Stimulated activated CD8-positive, alpha-beta memory T cell treated with anti-CD3 and anti-CD28 coated beads, Interleukin-12 subunit alpha, Interleukin-12 subunit beta, amount 100 ng/mL, for 4 hours (primary cell): ENCODE results near the gene MAD2L1BP.
A peak's percentile ranks its signal among the peaks of the same experiment; 100 is the strongest.
"Not testable (repeated sequence)": the region's sequence is repeated elsewhere in the genome, so short reads cannot be mapped to it uniquely, and the experiment has no call there.

ENCODE experiments used
- DNase-seq: peaks from one replicate; pipeline ENCODE4 v3.0.0-alpha.2; 2020; ENCODE audit warnings: low read depth

MAD2L1BP gene

DNA sequence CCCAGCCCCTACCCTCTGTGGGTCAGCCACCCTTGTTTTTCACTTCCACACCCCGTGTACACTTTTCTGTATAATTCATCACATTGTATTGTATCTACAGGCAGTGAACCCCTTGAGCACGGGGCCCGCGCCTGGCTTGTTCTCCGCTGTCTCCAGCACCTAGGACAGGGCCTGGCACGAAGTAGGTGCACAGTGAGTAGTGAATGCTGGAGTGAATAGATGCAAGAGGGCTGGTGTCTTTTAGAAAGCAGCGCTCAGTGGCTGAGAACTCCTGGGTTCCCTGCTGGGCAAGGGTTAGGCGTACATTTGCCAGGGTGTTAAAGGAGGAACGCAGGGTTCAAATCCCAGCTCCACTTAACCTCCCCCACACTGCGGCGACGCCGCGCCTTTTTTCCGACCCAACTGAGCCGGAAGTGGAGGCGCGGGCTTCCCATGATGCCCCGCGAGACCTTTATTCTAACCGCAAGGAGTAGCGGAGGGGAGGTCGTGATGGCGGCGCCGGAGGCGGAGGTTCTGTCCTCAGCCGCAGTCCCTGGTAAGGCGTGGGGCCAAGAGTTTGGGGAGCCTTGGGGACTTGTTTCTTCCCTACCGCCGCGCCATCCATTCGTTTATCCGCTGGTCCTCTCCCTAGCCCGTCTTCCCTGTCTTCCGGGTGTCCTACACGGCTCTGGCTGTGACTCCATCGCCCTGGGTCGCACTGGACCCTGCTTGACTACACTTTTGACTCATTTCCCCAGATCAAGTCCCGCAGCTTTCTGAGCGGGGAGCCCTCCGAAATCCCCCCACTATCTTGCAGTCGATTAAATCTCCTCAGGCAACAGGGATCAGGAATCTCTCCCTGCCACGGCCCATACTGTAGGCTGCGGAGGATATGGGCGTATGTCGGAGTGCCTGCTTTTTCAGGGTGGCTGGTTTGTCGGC is at the start of gene MAD2L1BP:
Gene MAD2L1BP (plus strand): TSS at position 454 of the 921 bp plus-strand sequence. CDS start 36 bp downstream, at position 490.
- peak; percentile 77 for DNase-seq

- no peak for DNase-seq
Observed at GRCh38 chr6:43588194-43588593, 47.4 kb upstream of the MAD2L1BP start.

- DNase-seq = not testable (repeated sequence)
Observed at GRCh38 chr6:43589564-43589963, 46.1 kb upstream of the MAD2L1BP start.

GRCh38 chr6:43593938-43594337 is 41.7 kb upstream of the MAD2L1BP start:
- no peak for DNase-seq

- DNase-seq = no peak
Observed at GRCh38 chr6:43600595-43600994, 35.0 kb upstream of the MAD2L1BP start.

GRCh38 chr6:43604174-43604573 is 31.5 kb upstream of the MAD2L1BP start:
- no peak for DNase-seq

GRCh38 chr6:43606019-43606418 is 29.6 kb upstream of the MAD2L1BP start:
- no peak for DNase-seq

DNA sequence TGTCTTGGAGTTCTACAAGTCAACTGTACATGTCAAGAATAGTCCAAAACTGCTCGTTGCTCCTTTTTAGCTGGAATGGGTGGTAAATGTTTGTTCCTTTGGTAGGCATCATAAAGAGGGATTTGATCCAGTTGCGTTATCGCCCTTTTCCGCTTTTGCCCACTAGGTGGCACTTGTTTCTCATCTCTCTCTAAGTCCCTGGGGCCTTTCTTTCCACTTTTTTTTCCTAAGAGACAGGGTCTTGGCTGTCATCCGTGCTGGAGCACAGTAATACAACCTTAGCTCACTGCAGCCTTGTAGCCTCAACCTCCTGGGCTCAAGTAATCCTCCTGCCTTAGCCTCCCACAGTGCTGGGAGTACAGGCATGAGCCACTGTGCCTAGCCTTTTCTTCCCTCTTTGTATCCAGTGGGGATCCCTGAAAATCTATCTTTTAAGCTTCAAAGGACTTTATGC is 27.3 kb upstream of the MAD2L1BP start:
- DNase-seq = peak; percentile 19

DNA sequence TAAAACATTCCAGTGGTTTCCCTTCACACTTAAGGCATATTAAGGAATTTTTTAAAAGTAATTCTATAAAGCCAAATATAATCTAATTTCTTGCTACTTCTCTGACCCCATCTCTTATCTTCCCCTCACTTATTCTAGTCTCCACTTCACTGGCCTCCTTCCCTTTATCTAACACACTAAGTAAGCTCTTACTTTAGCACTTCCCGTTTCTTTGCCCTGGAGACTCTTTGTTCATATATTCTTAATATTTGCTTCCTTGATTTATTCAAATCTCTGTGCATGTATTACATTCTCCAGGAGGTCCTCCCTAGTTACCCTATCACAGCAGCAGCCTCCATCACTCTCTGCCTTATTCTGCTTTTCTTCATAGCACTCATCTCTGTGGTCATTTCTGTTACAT is 26.8 kb upstream of the MAD2L1BP start:
- no peak for DNase-seq

- no peak for DNase-seq
Observed at GRCh38 chr6:43609402-43609801, 26.2 kb upstream of the MAD2L1BP start.

DNA sequence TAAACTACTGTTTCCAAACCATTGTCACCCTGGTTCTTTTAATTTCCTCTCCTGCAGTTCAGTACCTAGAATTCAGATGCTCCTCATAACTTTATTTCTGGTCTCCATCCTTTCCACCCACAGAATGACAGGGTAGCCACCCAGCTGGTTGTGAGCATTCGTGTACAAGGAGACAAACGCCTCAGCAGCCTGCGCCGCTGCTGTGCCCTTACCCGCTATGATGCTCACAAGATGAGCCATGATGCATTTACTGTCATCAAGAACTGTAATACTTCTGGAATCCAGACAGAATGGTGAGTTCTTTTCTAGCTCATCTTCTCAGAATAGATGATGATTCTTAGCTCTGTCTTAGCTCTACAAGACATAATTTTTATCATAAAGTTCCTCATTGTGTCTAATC is 25.2 kb upstream of the MAD2L1BP start:
- DNase-seq = no peak

DNA sequence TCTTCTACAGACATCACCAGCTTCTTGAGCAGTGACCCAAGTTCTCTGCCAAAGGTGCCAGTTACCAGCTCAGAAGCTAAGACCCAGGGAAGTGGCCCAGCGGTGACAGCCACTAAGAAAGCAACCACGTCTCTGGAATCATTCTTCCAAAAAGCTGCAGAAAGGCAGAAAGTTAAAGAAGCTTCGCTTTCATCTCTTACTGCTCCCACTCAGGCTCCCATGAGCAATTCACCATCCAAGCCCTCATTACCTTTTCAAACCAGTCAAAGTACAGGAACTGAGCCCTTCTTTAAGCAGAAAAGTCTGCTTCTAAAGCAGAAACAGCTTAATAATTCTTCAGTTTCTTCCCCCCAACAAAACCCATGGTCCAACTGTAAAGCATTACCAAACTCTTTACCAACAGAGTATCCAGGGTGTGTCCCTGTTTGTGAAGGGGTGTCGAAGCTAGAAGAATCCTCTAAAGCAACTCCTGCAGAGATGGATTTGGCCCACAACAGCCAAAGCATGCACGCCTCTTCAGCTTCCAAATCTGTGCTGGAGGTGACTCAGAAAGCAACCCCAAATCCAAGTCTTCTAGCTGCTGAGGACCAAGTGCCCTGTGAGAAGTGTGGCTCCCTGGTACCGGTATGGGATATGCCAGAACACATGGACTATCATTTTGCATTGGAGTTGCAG is 21.8 kb upstream of the MAD2L1BP start:
- DNase-seq = no peak

DNA sequence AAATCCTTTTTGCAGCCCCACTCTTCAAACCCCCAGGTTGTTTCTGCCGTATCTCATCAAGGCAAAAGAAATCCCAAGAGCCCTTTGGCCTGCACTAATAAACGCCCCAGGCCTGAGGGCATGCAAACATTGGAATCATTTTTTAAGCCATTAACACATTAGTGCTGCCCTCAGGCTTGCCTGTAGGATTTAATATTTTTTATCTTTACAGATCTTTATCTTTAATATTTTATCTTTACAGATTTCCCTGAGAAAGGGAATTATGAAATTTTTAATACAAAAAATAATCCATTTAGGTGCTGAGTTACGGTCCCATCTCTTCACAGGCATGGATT is 21.3 kb upstream of the MAD2L1BP start:
- no peak for DNase-seq

- DNase-seq = no peak
Observed at GRCh38 chr6:43616725-43617472, 18.7 kb upstream of the MAD2L1BP start.

GRCh38 chr6:43621078-43621835 is 14.4 kb upstream of the MAD2L1BP start:
- DNase-seq = no peak

GRCh38 chr6:43621836-43622180 is 13.8 kb upstream of the MAD2L1BP start:
- DNase-seq = no peak

DNA sequence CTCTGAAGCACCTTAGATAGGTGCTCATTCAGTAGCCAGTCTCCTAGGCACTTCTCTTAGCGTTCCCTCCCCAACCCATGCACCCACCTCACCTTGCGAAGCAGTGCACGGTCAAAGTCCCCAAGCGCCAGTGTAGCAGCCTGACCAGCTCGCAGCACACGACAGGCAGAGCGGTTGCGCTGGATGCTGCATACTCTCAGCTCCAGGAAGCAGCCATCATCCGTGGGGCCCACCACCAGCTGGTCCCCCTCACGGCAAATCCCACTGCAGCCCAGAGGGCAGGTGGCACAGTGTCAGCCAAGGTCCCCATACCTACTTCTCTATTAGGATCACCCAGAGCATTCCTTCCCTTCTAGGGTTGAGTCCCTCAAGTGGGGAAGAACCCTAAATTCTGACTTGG is 13.1 kb upstream of the MAD2L1BP start:
- DNase-seq = no peak

DNA sequence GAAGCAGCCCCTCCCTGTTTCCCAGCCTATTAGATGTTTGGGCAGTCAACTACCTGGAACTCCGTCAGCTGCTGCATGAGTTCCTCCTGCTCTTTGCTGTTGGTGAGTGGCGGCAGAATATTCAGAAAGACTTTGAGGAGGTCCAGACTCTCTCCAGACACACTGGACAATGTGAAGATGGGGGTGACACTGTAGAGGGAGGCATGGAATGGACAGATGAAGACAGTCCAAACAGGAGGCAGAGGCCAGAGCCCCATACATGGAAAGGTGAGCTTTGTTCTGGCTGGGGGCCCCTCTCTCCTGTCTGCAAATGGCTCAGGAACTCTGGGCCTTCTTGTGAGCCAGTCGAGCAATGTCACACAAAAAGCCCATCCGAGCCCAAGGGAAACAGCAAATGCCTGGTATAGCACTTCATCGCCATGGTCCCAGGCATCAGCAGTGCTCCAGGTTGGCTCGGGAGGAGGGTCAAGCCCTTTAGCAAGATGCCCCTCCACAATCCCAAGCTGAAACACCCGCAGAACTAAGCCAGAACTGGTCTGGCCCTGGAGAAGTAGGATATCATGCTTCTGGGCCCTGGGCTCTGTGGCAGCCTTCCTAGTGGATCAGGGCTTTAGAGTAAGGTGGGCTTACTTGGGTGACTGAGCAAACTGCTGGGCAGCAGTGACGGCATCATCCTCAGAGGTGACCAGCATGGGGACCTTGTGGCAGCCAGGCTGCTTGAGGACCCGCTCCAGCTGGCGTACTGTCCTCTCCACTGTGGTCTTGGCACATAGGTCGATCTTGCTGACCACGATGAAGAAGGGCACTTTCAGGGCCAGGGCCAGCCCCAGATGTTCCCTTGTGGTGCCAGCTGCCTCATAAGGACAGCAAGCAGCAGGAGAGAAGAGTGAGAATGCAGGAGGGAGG is 11.5 kb upstream of the MAD2L1BP start:
- DNase-seq = no peak

- no peak for DNase-seq
Observed at GRCh38 chr6:43624786-43625288, 10.8 kb upstream of the MAD2L1BP start.

DNA sequence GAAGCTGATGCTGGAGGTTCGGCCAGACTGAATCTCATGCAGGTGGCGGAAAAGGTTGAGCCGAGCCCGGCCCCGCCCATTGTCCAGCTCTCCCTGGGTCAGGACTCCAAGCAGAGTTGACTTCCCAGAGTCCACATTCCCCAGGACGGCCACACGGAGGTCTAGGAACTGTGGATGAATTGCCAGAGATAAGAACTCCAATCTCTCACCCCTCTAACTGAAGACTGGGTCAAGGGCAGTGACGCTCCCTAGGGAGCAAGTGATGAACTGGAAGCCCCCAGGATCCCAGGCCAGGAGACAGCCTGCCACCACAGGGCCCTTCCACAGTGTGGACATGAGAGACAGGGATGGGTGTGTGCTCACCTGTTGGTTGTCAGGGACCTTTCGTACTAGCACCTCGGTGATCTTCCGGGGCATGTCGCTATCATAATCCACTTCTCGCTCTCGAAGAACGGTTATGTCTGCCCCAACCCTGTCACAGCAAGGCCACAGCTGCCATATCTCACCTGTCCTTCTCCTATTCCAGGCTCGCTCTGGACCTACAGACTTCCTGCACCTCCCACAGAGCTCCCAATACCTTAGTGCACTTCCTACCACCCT is 10.1 kb upstream of the MAD2L1BP start:
- DNase-seq = no peak
